RPMI7951 (cell line): Measurements from ENCODE around the gene ARHGEF12. TPM values are rescaled to one million over a fixed set of nuclear protein-coding genes. Genes with fewer than 3 reads are reported as not detected.

Experiments used
- DNase-seq: peaks from one replicate; pipeline ENCODE4 v3.0.0-alpha.2; 2012; ENCODE audit warnings: low read depth
- total RNA-seq: library from RNA; depleted of rRNA; stranded (reverse); fragments of >200 nt; shearing (Covaris generic); gene quantifications from 2 replicates; pipeline ENCODE4 v1.2.3, GENCODE V29; 2014; rRNA removed

Gene ARHGEF12
- total RNA-seq, 1 experiment from 2014 or later: 46.4 TPM

- no peak for DNase-seq
Observed at GRCh38 chr11:120536797-120537169, 200.6 kb downstream of the ARHGEF12 start.

- DNase-seq: no peak
Observed at GRCh38 chr11:120537996-120538395, 201.8 kb downstream of the ARHGEF12 start.

- no peak for DNase-seq
Observed at GRCh38 chr11:120538707-120539106, 202.5 kb downstream of the ARHGEF12 start.

Other genes with a start within 250 kb of the ARHGEF12 start
- not detected in 2 replicates for gene TRIM29, start 198.3 kb upstream of the ARHGEF12 start, total RNA-seq
- 41.9 and 47.0 TPM in 2 replicates for gene OAF, start 125.4 kb upstream of the ARHGEF12 start, total RNA-seq
- gene POU2F3, start 96.3 kb upstream of the ARHGEF12 start, total RNA-seq: not detected in 2 replicates
- 3.4 and 4.9 TPM in 2 replicates for gene TLCD5, start 11.1 kb upstream of the ARHGEF12 start, total RNA-seq
- not detected in 2 replicates for gene GRIK4, start 175.3 kb downstream of the ARHGEF12 start, total RNA-seq